Neural crest cell (in vitro differentiated cells): ENCODE results near the gene XPOT. TPM values are rescaled to one million over a fixed set of nuclear protein-coding genes. Genes with fewer than 3 reads are reported as not detected.
"Not testable (repeated sequence)": the region's sequence is repeated elsewhere in the genome, so short reads cannot be mapped to it uniquely, and the experiment has no call there.

Experiments used
- DNase-seq: peaks from one replicate; pipeline ENCODE4 v3.0.0; 2021; ENCODE audit warnings: low read depth, mixed read lengths, low spot score
- H3K27ac Mint-ChIP-seq: one replicate; pipeline ENCODE4 v1.8.0; 2021; ENCODE audit warnings: mild to moderate bottlenecking, mixed read lengths; ENCODE audit not compliant: unreplicated experiment
- H3K27me3 Mint-ChIP-seq: 2 replicates; pipeline ENCODE4 v1.8.0; 2021; ENCODE audit warnings: low read depth, mild to moderate bottlenecking, mixed read lengths
- H3K36me3 Mint-ChIP-seq: 2 replicates; pipeline ENCODE4 v1.8.0; 2021; ENCODE audit warnings: low read depth, mild to moderate bottlenecking, mixed read lengths
- H3K4me1 Mint-ChIP-seq: 2 replicates; pipeline ENCODE4 v1.8.0; 2021; ENCODE audit warnings: mixed read lengths
- H3K4me3 Mint-ChIP-seq: one replicate; pipeline ENCODE4 v1.8.0; 2021; ENCODE audit warnings: mild to moderate bottlenecking, mixed read lengths
- H3K9me3 Mint-ChIP-seq: 2 replicates; pipeline ENCODE4 v1.8.0; 2021; ENCODE audit warnings: mixed read lengths
- CTCF ChIP-seq: fragments of 200-600 bp; sonication (generic); conservative IDR thresholded peaks from 2 replicates; pipeline ENCODE4 v1.5.0; 2021; ENCODE audit warnings: antibody characterized with exemption, mild to moderate bottlenecking
- long read RNA-seq: library from polyadenylated mRNA; unstranded; transcript quantifications from one replicate; pipeline ENCODE4 v2.0.0, GENCODE V29; 2020
- total RNA-seq: library from RNA; stranded (reverse); gene quantifications from 2 replicates; pipeline ENCODE4 v1.2.1, GENCODE V29; 2021

Gene XPOT
- total RNA-seq = 101 and 103 TPM in 2 replicates
- long read RNA-seq, full-length matches to known transcripts = 96 of 149 reads
- long read RNA-seq, partial matches to known transcripts = 34 of 149 reads
- long read RNA-seq, other reads (novel, unspliced or antisense) = 19 of 149 reads

- no peaks in the 10 kb centered on the region for H3K27me3 Mint-ChIP-seq
These were observed at the start of gene XPOT for GRCh38 chr12:64403707-64404469. Gene XPOT (plus strand): TSS chr12:64404392. CDS start chr12:64410036, 5,644 bp downstream.

GRCh38 chr12:64356209-64356608 is 48.0 kb upstream of the XPOT start:
- H3K4me3 Mint-ChIP-seq, H3K9me3 Mint-ChIP-seq, H3K4me1 Mint-ChIP-seq, H3K36me3 Mint-ChIP-seq, H3K27me3 Mint-ChIP-seq, DNase-seq, H3K27ac Mint-ChIP-seq: not testable (repeated sequence)

More at GRCh38 chr12:64403707-64404469, at the start of gene XPOT:
- Mint-ChIP-seq H3K4me1 (peaks cover 31% of the 10 kb centered on the region), H3K36me3 (no peaks in the 10 kb centered on the region), H3K27ac (peak within 1 kb of the TSS; percentile 99), H3K9me3 (no peaks in the 10 kb centered on the region), H3K4me3 (peak within 1 kb of the TSS; percentile 98)
- peak; percentile 87 for DNase-seq
- TF ChIP-seq CTCF = no peak

GRCh38 chr12:64361173-64361572 is 43.0 kb upstream of the XPOT start:
- not testable (repeated sequence) for H3K36me3 Mint-ChIP-seq, DNase-seq, H3K9me3 Mint-ChIP-seq, H3K27me3 Mint-ChIP-seq, H3K4me1 Mint-ChIP-seq, H3K4me3 Mint-ChIP-seq
- peak overlapping the region; percentile 71 for H3K27ac Mint-ChIP-seq

- Mint-ChIP-seq H3K4me3 (no peak overlapping the region), H3K4me1 (peaks cover 5% of the 10 kb centered on the region), H3K27ac (no peak overlapping the region), H3K9me3 (no peaks in the 10 kb centered on the region), H3K36me3 (no peaks in the 10 kb centered on the region), H3K27me3 (no peaks in the 10 kb centered on the region)
- TF ChIP-seq CTCF = no peak
- DNase-seq = no peak
These were observed 41.4 kb upstream of the XPOT start for GRCh38 chr12:64362721-64363305.

GRCh38 chr12:64383675-64384074 is 20.5 kb upstream of the XPOT start:
- H3K9me3 Mint-ChIP-seq = peaks cover 11% of the 10 kb centered on the region
- H3K4me3 Mint-ChIP-seq = no peak overlapping the region
- peaks cover 4% of the 10 kb centered on the region for H3K36me3 Mint-ChIP-seq
- DNase-seq = no peak
- no peak overlapping the region for H3K27ac Mint-ChIP-seq
- no peaks in the 10 kb centered on the region for H3K4me1 Mint-ChIP-seq
- no peak for TF ChIP-seq CTCF
- no peaks in the 10 kb centered on the region for H3K27me3 Mint-ChIP-seq

GRCh38 chr12:64385019-64385418 is 19.2 kb upstream of the XPOT start:
- H3K27ac Mint-ChIP-seq = no peak overlapping the region
- H3K4me3 Mint-ChIP-seq = no peak overlapping the region
- peaks cover 11% of the 10 kb centered on the region for H3K9me3 Mint-ChIP-seq
- DNase-seq = no peak
- no peaks in the 10 kb centered on the region for H3K4me1 Mint-ChIP-seq
- peaks cover 2% of the 10 kb centered on the region for H3K27me3 Mint-ChIP-seq
- H3K36me3 Mint-ChIP-seq = peaks cover 4% of the 10 kb centered on the region
- no peak for TF ChIP-seq CTCF
